Muscle layer of duodenum (tissue), 2 donors: Measurements from ENCODE around the gene IGSF21.

Experiments
- H3K27ac ChIP-seq: one replicate; pipeline ENCODE4 v1.7.0; 2013; ENCODE audit warnings: mild to moderate bottlenecking, low read length
- H3K27me3 ChIP-seq: one replicate; pipeline ENCODE4 v1.7.0; 2013; ENCODE audit warnings: low read depth, mild to moderate bottlenecking, control low read depth, low read length
- H3K36me3 ChIP-seq, 2 donors: one replicate each; pipeline ENCODE4 v1.7.0; 2013; ENCODE audit warnings: low read length in 2 of 2, control low read depth in 1 of 2, mild to moderate bottlenecking in 1 of 2; ENCODE audit not compliant: insufficient read depth in 2 of 2, control insufficient read depth in 1 of 2
- H3K4me1 ChIP-seq, 2 donors: one replicate each; pipeline ENCODE4 v1.7.0; 2013; ENCODE audit warnings: low read length in 2 of 2, mild to moderate bottlenecking in 2 of 2, control low read depth in 1 of 2, moderate library complexity in 1 of 2; ENCODE audit not compliant: insufficient read depth in 2 of 2, control insufficient read depth in 1 of 2
- H3K4me3 ChIP-seq, 2 donors: one replicate each; pipeline ENCODE4 v1.7.0; 2013; ENCODE audit warnings: low read length in 2 of 2, low read depth in 1 of 2, mild to moderate bottlenecking in 1 of 2
- H3K9me3 ChIP-seq, 2 donors: one replicate each; pipeline ENCODE4 v1.7.0; 2013; ENCODE audit warnings: low read length in 2 of 2, control low read depth in 1 of 2, mild to moderate bottlenecking in 1 of 2; ENCODE audit not compliant: control insufficient read depth in 1 of 2
- donor health status: healthy.

IGSF21 gene

DNA sequence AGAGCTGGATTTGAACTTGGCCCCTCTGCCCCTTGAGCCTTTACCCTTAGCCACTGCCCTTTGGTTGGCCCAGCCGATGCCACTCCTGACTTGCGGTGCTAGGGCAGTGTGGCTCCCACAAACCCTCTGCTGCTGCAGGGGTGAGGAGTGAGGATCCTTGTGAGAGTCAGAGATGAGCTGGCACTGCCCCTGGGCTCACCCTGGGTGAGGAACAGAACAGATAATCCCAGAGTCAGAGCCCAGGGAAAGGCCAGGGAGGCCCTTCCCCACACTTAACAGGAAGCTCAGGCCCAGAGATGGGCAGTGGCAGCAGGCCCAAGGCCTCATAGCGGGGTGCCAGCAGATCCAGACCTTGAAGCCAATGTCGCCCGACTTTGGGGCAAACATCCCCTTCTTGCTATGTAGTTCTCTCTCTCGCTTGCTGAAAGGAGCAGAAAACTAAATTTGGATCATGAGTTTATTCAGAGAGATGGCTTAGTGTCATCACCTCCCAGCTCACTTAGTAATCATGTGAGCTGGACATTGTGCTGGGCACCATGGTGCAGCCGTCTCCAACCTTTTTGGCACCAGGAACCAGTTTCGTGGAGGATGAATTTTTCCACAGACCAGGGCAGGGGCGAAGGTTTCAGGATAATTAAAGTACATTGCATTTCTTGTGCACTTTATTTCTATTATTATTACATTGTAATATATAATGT, 81.4 kb downstream of the IGSF21 start:
- no peaks in the 10 kb centered on the region for H3K9me3 ChIP-seq
- no peaks in the 10 kb centered on the region for H3K4me1 ChIP-seq
- no peaks in the 10 kb centered on the region for H3K36me3 ChIP-seq
- H3K27ac ChIP-seq: no peak overlapping the region
- no peaks in the 10 kb centered on the region for H3K27me3 ChIP-seq
- no peak overlapping the region for H3K4me3 ChIP-seq

DNA sequence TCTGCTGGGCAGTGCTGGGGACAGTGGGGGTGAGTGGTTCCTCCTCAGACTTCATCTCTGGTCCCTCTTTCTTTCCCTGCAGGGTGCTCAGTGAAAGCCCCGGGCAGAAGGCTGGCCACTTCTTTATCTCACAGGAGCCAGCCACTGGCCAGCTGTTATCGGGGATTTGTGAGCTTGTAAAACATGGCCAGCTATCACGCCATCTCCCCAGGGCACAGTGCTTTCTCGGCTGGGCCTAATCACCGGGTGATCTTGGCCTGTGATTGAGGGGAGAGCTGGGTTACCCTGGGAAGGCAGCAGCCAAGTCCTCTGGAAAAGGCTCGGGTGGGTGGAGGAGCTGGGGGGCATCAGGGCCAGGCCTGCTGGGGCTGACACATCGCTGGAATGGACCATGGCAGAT, 83.0 kb downstream of the IGSF21 start:
- Histone ChIP-seq H3K36me3 (no peaks in the 10 kb centered on the region), H3K27me3 (no peaks in the 10 kb centered on the region), H3K4me1 (no peaks in the 10 kb centered on the region), H3K9me3 (no peaks in the 10 kb centered on the region), H3K4me3 (no peak overlapping the region), H3K27ac (no peak overlapping the region)

DNA sequence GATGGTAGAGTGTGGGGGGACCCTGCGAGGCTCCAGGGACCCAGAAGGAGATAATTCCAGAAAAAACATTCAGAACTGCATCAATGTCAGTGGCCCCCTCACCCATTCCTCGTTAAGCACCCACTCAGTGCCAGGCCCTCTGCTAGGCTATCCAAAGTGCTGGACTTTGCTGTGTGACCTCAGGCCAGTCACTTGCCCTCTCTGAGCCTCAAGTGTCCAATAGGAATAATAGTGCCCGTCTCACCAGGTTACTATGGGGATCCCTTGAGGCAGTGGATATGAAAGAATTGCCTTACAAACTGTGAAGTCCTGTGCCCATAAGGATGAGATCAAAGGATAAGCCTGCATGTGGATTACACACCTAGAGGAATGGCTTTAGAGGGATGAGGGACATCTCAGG, 83.4 kb downstream of the IGSF21 start:
- Histone ChIP-seq H3K9me3 (no peaks in the 10 kb centered on the region), H3K36me3 (no peaks in the 10 kb centered on the region), H3K27ac (no peak overlapping the region), H3K27me3 (no peaks in the 10 kb centered on the region), H3K4me3 (no peak overlapping the region), H3K4me1 (no peaks in the 10 kb centered on the region)

DNA sequence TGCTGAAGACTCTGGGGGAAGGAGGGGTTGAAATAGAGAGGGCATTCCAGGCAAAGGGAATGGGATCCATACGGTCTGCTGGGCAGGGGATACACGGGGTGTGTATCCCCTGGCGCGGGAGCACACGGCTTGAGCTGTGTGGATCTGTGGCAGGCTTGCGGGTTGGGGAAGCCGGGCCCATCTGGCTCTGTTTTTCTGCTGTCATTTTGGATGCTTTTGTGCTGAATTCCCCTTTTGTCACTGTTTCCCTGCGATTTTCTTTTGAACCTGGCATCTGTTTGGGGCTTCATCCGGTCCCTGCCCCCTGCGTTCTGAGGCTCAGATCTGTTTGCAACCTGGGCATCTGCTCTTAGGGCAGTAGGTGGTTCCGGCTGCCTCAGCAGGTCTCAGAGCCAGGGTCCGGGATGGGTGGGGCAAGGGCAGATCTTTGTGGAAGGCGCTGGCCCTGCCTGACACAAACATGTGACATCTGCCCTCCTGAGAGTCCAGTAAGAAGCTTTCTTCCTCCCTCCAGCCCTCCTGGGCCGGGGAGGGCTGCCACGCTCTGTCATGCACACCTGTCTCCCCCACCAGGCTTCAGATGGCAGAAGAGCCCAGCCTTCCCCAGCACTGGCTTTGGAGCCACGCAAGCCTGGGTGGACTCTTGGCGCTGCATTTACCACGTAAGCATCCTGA, 84.0 kb downstream of the IGSF21 start:
- Histone ChIP-seq H3K4me3 (no peak overlapping the region), H3K27ac (no peak overlapping the region), H3K9me3 (no peaks in the 10 kb centered on the region), H3K27me3 (peaks cover 6% of the 10 kb centered on the region), H3K4me1 (no peaks in the 10 kb centered on the region), H3K36me3 (no peaks in the 10 kb centered on the region)

DNA sequence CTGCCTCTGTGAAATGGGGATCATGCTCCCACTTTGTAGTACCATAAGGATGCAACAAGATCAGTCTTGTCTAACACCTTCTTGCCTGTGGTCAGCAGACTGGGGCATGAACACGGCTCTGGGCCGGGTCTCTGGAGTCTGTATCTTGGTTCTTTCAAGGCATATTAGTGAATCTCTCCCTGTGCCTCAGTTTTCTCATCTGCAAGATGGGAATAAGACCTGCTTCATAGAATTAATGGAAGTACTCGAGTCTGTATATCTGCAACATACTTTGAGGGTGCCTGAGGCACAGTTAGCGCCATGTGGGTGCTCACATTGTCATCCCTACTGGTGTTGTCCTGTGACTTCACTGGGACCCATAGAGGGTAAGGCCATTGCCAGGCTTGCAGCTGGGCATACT, 84.6 kb downstream of the IGSF21 start:
- Histone ChIP-seq H3K4me1 (no peaks in the 10 kb centered on the region), H3K9me3 (no peaks in the 10 kb centered on the region), H3K36me3 (no peaks in the 10 kb centered on the region), H3K27ac (no peak overlapping the region), H3K4me3 (no peak overlapping the region), H3K27me3 (peaks cover 11% of the 10 kb centered on the region)

DNA sequence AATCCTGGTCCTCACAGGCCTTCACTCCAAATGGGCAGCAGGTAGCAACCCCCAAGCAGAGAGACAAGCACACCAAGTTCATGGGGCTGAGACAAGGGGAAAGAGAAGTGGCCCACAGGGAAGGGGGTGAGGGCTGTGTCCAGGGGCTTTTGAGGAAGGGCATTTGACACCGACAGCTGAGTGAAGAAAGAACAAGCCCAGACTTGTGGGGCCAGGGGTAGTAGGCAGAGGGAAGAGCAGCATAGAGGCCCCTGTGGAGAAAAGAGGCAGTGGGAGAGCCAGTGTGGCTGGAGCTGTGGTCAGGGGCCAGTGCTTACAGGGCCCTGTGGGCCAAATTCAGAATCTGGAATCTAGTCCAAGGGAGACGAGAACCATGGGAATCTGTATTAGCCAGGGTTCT, 85.4 kb downstream of the IGSF21 start:
- no peaks in the 10 kb centered on the region for H3K4me1 ChIP-seq

DNA sequence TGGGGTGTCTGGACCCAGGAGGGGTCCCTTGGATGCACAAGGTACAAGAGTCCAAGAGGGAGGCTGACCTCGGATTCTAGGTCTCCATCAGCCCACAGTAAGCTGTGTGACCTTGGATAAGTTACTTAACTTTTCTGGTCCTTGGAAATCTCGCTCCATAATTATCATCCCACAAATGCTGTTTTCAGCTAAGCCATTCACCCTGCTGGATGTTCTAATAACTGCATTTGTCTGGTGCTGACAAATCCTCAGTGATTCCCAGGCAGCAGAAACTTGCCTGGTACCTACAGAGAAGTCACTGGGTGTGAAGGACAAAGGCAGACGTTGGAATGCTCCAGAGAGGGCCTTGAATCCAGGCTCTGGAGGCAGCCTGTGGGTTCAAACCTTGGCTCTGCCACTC, 89.7 kb downstream of the IGSF21 start:
- no peak overlapping the region for H3K27ac ChIP-seq
- peaks cover 19% of the 10 kb centered on the region for H3K27me3 ChIP-seq

More for the DNA sequence above, 85.4 kb downstream of the IGSF21 start:
- H3K9me3 ChIP-seq: no peaks in the 10 kb centered on the region
- H3K36me3 ChIP-seq: no peaks in the 10 kb centered on the region
- H3K4me3 ChIP-seq: no peak overlapping the region
- no peak overlapping the region for H3K27ac ChIP-seq
- peaks cover 14% of the 10 kb centered on the region for H3K27me3 ChIP-seq

DNA sequence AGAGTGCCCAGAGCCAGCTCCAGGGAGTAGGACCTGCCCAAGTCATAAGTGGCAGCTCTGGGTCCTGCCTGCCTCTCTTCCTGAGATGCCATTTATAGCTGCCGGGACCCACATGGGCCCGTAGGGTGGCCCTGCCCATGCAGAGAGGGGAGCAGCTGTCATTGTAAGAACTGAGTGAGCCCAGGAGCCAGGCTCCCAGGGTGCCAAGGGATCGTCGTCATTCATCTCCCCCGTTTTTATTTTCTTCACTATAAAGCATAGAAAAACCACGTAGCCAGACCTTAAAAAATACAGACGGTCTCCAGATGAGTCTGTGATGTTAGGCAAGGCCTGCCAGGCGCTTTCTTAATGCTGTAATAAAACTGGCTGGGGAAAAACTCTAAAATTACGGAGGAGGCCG, 90.7 kb downstream of the IGSF21 start:
- Histone ChIP-seq H3K27me3 (peaks cover 19% of the 10 kb centered on the region), H3K9me3 (no peaks in the 10 kb centered on the region), H3K4me3 (no peak overlapping the region), H3K4me1 (no peaks in the 10 kb centered on the region), H3K36me3 (no peaks in the 10 kb centered on the region), H3K27ac (no peak overlapping the region)

More for the DNA sequence above, 89.7 kb downstream of the IGSF21 start:
- Histone ChIP-seq H3K36me3 (no peaks in the 10 kb centered on the region), H3K4me3 (no peak overlapping the region), H3K4me1 (no peaks in the 10 kb centered on the region), H3K9me3 (no peaks in the 10 kb centered on the region)

DNA sequence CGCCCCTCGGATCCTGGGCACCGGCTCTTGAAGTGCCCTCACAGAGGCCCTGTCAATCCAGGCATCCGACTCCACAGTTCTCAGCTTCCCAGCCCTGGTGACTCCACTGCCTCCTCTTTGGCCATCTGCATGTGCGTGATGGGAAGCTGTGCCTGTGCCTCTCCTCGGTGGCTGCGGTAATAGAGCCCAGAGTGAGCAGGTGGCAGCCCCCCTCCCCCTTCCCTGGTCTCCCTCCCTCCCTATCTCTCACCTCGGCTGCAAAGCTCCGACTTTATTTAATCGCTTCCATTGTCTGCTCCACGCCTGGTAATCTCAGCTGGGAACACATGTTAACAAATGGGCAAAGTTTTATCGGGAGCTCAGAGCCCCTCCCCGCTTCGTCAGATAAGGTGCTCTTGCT, 91.9 kb downstream of the IGSF21 start:
- H3K27ac ChIP-seq: no peak overlapping the region
- H3K36me3 ChIP-seq: no peaks in the 10 kb centered on the region
- no peak overlapping the region for H3K4me3 ChIP-seq
- H3K27me3 ChIP-seq: peaks cover 19% of the 10 kb centered on the region
- no peaks in the 10 kb centered on the region for H3K9me3 ChIP-seq
- no peaks in the 10 kb centered on the region for H3K4me1 ChIP-seq

DNA sequence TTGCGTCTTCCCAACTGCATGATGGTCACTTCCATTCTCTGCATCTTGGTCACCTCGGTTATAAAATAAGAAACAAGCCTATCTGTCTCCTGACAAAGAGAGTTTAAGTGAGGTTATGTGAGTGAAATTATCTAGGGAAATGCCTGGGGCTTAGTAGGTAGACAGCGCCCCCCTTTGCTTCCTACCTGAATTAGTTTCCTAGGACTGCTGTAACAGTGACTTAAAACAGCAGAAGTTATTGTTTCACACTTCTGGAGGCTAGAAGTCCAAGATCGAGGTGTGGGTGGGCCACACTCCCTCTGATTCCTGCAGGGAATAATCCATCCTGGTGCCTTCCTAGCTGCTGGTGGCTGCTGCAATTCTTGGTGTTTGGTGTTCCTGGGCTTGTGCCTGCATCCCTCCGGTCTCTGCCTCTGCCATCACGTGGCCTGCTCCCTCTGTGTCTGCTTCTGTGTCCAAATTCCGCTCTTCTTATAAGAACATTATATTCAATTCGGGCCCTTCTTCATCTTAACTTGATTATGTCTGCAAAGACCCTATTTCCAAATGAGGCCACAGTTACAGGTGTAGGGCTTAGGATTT, 92.6 kb downstream of the IGSF21 start:
- Histone ChIP-seq H3K4me1 (no peaks in the 10 kb centered on the region), H3K27me3 (peaks cover 19% of the 10 kb centered on the region), H3K9me3 (no peaks in the 10 kb centered on the region), H3K36me3 (no peaks in the 10 kb centered on the region), H3K4me3 (no peak overlapping the region), H3K27ac (no peak overlapping the region)

DNA sequence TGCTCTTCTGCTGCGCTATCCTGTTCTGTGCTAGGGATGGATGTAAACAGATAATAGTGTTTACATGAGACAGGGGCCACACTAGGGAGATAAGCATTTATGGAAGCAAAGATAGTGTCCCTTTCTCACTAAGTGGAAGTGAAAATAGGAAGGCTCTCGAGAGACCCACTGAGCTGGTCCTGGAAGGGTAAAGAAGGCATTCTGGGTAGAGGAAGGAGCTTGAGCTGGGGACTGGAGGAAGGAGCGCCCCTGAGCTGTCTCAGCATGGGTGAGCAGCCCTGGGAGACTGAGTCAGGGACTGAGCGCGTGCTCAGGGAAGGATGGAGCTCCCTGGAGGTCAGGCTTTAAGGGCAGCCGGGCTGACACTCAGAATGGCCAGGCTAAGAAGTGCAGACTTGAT, 93.3 kb downstream of the IGSF21 start:
- Histone ChIP-seq H3K9me3 (no peaks in the 10 kb centered on the region), H3K4me1 (no peaks in the 10 kb centered on the region), H3K36me3 (no peaks in the 10 kb centered on the region), H3K27me3 (peaks cover 19% of the 10 kb centered on the region), H3K27ac (no peak overlapping the region), H3K4me3 (no peak overlapping the region)
